ENCODE measurements around the gene KRTAP22-2.

Gene KRTAP22-2

DNA sequence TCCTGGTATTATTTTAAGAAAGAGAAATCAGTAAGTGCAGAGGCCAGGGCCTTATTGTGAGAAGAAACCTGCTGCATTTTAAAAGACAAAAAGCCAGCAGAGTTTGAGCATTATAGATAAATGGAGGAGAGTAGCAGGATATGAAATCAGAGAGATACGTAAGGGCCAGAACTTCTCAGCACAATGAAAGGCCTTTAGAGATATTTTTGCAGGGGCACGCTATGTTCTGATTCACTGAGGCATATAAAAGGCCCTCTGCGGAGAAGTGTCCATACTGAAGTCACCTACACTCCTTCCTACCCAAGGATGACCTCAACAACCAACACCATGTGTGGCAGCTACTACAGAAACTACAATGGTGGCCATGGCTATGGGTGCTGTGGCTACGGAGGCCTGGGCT is 1.9 kb upstream of the KRTAP22-2 start, which contains the start of gene KRTAP6-3:
KRTAP6-3 (plus strand) TSS at position 301 of the 400 bp plus-strand sequence; CDS start at position 307, 6 bp downstream.
- Histone ChIP-seq H4K20me1 (ENCODE audit: insufficient read depth, low read length) (no peaks in the 10 kb centered on the region), H3K36me3 (replicated peaks; ENCODE audit: low read depth, low read length) (no peaks in the 10 kb centered on the region), H3K4me3 (ENCODE audit: low read length) (no peak within 1 kb of the TSS), H3K9ac (ENCODE audit: low read length) (no peak within 1 kb of the TSS), H3K27me3 (ENCODE audit: low read depth, low read length) (no peaks in the 10 kb centered on the region), H2AFZ (ENCODE audit: low read depth, low read length) (no peak within 1 kb of the TSS), H3K4me1 (ENCODE audit: low read length) (no peaks in the 10 kb centered on the region), H3K4me2 (ENCODE audit: low read length) (no peak within 1 kb of the TSS), H3K27ac (ENCODE audit: low read length) (no peak within 1 kb of the TSS), H3K9me3 (ENCODE audit: insufficient read depth, low read length) (no peaks in the 10 kb centered on the region), H3K79me2 (ENCODE audit: low read length) (no peaks in the 10 kb centered on the region)
- TF ChIP-seq EZH2phosphoT487 (IDR thresholded peaks at IDR 0.05; ENCODE audit: low read depth): no peak
- TF ChIP-seq, protein P1, sequence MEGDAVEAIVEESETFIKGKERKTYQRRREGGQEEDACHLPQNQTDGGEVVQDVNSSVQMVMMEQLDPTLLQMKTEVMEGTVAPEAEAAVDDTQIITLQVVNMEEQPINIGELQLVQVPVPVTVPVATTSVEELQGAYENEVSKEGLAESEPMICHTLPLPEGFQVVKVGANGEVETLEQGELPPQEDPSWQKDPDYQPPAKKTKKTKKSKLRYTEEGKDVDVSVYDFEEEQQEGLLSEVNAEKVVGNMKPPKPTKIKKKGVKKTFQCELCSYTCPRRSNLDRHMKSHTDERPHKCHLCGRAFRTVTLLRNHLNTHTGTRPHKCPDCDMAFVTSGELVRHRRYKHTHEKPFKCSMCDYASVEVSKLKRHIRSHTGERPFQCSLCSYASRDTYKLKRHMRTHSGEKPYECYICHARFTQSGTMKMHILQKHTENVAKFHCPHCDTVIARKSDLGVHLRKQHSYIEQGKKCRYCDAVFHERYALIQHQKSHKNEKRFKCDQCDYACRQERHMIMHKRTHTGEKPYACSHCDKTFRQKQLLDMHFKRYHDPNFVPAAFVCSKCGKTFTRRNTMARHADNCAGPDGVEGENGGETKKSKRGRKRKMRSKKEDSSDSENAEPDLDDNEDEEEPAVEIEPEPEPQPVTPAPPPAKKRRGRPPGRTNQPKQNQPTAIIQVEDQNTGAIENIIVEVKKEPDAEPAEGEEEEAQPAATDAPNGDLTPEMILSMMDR (IDR thresholded peaks at IDR 0.05; ENCODE audit: low read depth, low read length): no peak

DNA sequence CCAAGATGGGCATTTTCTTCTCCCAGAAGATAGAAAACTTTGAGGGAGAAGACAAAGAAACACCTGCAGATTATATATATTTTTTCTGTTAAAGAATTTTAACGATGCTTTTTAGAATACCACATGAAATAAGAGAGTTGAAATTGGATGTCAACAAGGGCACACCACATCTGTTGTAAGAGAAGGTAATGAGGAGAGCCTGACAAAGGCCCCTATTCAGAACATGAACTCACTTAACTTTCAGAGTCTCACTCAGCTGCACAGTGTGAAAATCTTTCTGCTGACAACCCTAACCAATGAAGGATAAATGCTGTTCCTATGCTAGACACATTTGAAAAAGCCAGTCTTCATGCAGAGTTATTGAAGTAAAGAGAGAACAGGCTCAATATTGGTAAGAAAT is 7.3 kb downstream of the KRTAP22-2 start:
- Histone ChIP-seq H3K79me2 (ENCODE audit: low read length) (no peaks in the 10 kb centered on the region), H3K4me2 (ENCODE audit: low read length) (no peak overlapping the region), H3K27me3 (ENCODE audit: low read depth, low read length) (no peaks in the 10 kb centered on the region), H3K4me3 (ENCODE audit: low read length) (no peak overlapping the region), H3K9ac (ENCODE audit: low read length) (no peak overlapping the region), H4K20me1 (ENCODE audit: insufficient read depth, low read length) (no peaks in the 10 kb centered on the region), H3K9me3 (ENCODE audit: insufficient read depth, low read length) (no peaks in the 10 kb centered on the region), H3K36me3 (replicated peaks; ENCODE audit: low read depth, low read length) (no peaks in the 10 kb centered on the region), H3K27ac (ENCODE audit: low read length) (no peak overlapping the region), H3K4me1 (ENCODE audit: low read length) (no peaks in the 10 kb centered on the region), H2AFZ (ENCODE audit: low read depth, low read length) (no peak overlapping the region)
- TF ChIP-seq EZH2phosphoT487 (IDR thresholded peaks at IDR 0.05; ENCODE audit: low read depth): no peak
- TF ChIP-seq, protein P1 (IDR thresholded peaks at IDR 0.05; ENCODE audit: low read depth, low read length): no peak

DNA sequence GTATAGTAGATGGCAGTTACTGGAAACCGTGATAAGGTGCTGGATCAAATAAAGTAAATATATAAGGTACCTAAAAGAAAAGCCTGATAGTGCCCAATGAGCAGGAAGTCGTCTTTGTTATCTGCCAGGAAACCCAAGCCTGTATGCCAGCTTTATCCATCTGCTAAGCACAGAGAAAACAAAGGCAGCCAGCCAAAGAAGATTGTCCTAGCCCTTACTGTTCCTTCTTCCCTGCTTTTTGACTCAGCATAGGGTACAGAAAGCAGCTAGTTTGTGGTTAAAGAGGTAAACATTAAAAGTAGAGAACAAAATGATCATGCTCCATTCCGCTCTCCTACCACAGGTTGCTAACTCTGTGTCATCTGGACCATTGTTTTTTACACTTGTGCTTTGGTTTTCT is 10.1 kb downstream of the KRTAP22-2 start:
- no peak for TF ChIP-seq EZH2phosphoT487 (IDR thresholded peaks at IDR 0.05; ENCODE audit: low read depth)
- TF ChIP-seq, protein P1 (IDR thresholded peaks at IDR 0.05; ENCODE audit: low read depth, low read length): no peak
- Histone ChIP-seq H2AFZ (ENCODE audit: low read depth, low read length) (no peak overlapping the region), H4K20me1 (ENCODE audit: insufficient read depth, low read length) (no peaks in the 10 kb centered on the region), H3K9ac (ENCODE audit: low read length) (no peak overlapping the region), H3K4me3 (ENCODE audit: low read length) (no peak overlapping the region), H3K27ac (ENCODE audit: low read length) (no peak overlapping the region), H3K36me3 (replicated peaks; ENCODE audit: low read depth, low read length) (no peaks in the 10 kb centered on the region), H3K9me3 (ENCODE audit: insufficient read depth, low read length) (no peaks in the 10 kb centered on the region), H3K79me2 (ENCODE audit: low read length) (no peaks in the 10 kb centered on the region), H3K27me3 (ENCODE audit: low read depth, low read length) (no peaks in the 10 kb centered on the region), H3K4me1 (ENCODE audit: low read length) (no peaks in the 10 kb centered on the region), H3K4me2 (ENCODE audit: low read length) (no peak overlapping the region)

DNA sequence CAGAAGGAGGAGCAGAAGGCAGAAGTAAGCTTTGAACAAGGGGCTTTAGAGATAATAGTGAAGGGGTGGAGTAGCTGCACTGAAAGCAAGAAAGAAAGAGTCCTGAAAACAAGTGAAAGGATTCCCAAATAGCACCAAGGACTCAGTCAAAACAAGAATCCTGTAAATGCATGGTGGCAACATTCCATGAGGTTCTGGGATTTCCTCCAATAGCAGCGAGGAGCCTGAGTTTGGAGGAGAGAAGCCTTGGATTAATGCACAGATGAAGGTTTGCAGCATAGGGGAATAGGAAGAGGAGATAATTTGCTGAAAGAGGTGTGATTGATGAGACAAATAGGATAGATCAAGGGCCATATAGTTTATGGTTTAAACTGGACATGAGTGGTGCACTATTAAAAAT is 10.9 kb downstream of the KRTAP22-2 start:
- Histone ChIP-seq H2AFZ (ENCODE audit: low read depth, low read length) (no peak overlapping the region), H3K79me2 (ENCODE audit: low read length) (no peaks in the 10 kb centered on the region), H3K36me3 (replicated peaks; ENCODE audit: low read depth, low read length) (no peaks in the 10 kb centered on the region), H3K4me1 (ENCODE audit: low read length) (no peaks in the 10 kb centered on the region), H3K9me3 (ENCODE audit: insufficient read depth, low read length) (no peaks in the 10 kb centered on the region), H3K4me2 (ENCODE audit: low read length) (no peak overlapping the region), H3K27me3 (ENCODE audit: low read depth, low read length) (no peaks in the 10 kb centered on the region), H3K4me3 (ENCODE audit: low read length) (no peak overlapping the region), H4K20me1 (ENCODE audit: insufficient read depth, low read length) (no peaks in the 10 kb centered on the region), H3K9ac (ENCODE audit: low read length) (no peak overlapping the region), H3K27ac (ENCODE audit: low read length) (no peak overlapping the region)
- no peak for TF ChIP-seq EZH2phosphoT487 (IDR thresholded peaks at IDR 0.05; ENCODE audit: low read depth)
- TF ChIP-seq, protein P1 (IDR thresholded peaks at IDR 0.05; ENCODE audit: low read depth, low read length): no peak

All from OCI-LY3 (cell line).